ENCODE data around the gene TWF2. TPM values are rescaled to one million over a fixed set of nuclear protein-coding genes. Genes with fewer than 3 reads are reported as not detected.

Gene TWF2
- total and polyA plus RNA-seq, 2 of the 13 experiments (the other 11 are each of a cell fraction or from before 2014, with no cell fraction given), result 45.5 to 108 TPM

GRCh38 chr3:52231502-52232278 is 7.3 kb downstream of the TWF2 start (continued):
- TF ChIP-seq, protein P1, sequence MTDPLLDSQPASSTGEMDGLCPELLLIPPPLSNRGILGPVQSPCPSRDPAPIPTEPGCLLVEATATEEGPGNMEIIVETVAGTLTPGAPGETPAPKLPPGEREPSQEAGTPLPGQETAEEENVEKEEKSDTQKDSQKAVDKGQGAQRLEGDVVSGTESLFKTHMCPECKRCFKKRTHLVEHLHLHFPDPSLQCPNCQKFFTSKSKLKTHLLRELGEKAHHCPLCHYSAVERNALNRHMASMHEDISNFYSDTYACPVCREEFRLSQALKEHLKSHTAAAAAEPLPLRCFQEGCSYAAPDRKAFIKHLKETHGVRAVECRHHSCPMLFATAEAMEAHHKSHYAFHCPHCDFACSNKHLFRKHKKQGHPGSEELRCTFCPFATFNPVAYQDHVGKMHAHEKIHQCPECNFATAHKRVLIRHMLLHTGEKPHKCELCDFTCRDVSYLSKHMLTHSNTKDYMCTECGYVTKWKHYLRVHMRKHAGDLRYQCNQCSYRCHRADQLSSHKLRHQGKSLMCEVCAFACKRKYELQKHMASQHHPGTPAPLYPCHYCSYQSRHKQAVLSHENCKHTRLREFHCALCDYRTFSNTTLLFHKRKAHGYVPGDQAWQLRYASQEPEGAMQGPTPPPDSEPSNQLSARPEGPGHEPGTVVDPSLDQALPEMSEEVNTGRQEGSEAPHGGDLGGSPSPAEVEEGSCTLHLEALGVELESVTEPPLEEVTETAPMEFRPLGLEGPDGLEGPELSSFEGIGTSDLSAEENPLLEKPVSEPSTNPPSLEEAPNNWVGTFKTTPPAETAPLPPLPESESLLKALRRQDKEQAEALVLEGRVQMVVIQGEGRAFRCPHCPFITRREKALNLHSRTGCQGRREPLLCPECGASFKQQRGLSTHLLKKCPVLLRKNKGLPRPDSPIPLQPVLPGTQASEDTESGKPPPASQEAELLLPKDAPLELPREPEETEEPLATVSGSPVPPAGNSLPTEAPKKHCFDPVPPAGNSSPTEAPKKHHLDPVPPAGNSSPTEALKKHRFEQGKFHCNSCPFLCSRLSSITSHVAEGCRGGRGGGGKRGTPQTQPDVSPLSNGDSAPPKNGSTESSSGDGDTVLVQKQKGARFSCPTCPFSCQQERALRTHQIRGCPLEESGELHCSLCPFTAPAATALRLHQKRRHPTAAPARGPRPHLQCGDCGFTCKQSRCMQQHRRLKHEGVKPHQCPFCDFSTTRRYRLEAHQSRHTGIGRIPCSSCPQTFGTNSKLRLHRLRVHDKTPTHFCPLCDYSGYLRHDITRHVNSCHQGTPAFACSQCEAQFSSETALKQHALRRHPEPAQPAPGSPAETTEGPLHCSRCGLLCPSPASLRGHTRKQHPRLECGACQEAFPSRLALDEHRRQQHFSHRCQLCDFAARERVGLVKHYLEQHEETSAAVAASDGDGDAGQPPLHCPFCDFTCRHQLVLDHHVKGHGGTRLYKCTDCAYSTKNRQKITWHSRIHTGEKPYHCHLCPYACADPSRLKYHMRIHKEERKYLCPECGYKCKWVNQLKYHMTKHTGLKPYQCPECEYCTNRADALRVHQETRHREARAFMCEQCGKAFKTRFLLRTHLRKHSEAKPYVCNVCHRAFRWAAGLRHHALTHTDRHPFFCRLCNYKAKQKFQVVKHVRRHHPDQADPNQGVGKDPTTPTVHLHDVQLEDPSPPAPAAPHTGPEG (CRISPR knock-in tag; IDR thresholded peaks at IDR 0.05), result no peak
- TF ChIP-seq PHB2 (IDR thresholded peaks at IDR 0.05; ENCODE audit: partially characterized antibody) (no peak), ZNF253 (CRISPR knock-in tag; IDR thresholded peaks at IDR 0.05; ENCODE audit: borderline replicate concordance) (no peak), ARNT2 (CRISPR knock-in tag; IDR thresholded peaks at IDR 0.05; ENCODE audit: low read depth) (0 out of 2 replicates have a peak, but pooled peaks have one; percentile 37), ZNF770 (CRISPR knock-in tag; IDR thresholded peaks at IDR 0.05) (no peak), JDP2 (CRISPR knock-in tag; IDR thresholded peaks at IDR 0.05; ENCODE audit: borderline replicate concordance) (no peak), CREM (IDR thresholded peaks at IDR 0.05) (no peak), CREM (CRISPR knock-in tag; IDR thresholded peaks at IDR 0.05) (no peak), MXI1 (IDR thresholded peaks at IDR 0.05; ENCODE audit: borderline replicate concordance, low read depth, low read length) (0 out of 3 replicates have a peak, but pooled peaks have one; percentile 24), ZFP91 (CRISPR knock-in tag; IDR thresholded peaks at IDR 0.05; ENCODE audit: borderline replicate concordance) (0 out of 2 replicates have a peak, but pooled peaks have one; percentile 22)
- TF ChIP-seq, protein P2, sequence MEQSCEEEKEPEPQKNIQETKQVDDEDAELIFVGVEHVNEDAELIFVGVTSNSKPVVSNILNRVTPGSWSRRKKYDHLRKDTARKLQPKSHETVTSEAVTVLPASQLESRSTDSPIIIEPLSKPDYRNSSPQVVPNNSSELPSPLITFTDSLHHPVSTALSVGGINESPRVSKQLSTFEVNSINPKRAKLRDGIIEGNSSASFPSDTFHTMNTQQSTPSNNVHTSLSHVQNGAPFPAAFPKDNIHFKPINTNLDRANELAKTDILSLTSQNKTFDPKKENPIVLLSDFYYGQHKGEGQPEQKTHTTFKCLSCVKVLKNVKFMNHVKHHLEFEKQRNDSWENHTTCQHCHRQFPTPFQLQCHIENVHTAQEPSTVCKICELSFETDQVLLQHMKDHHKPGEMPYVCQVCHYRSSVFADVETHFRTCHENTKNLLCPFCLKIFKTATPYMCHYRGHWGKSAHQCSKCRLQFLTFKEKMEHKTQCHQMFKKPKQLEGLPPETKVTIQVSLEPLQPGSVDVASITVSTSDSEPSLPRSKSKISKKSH (CRISPR knock-in tag; IDR thresholded peaks at IDR 0.05; ENCODE audit: borderline replicate concordance), result 0 out of 2 replicates have a peak, but pooled peaks have one; percentile 44
